ENCODE data around the gene DDX54. TPM values are rescaled to one million over a fixed set of nuclear protein-coding genes. Genes with fewer than 3 reads are reported as not detected.
A peak's percentile ranks its signal among the peaks of the same experiment; 100 is the strongest.

Gene DDX54
- total RNA-seq, 1 experiment from 2014 or later, result 80.1 TPM

GRCh38 chr12:113179023-113179422 lies 6.3 kb downstream of the DDX54 start:
- H3K4me3 ChIP-seq, result no peak overlapping the region
- CTCF ChIA-PET, result no interaction called here
- no peak overlapping the region for H2AFZ ChIP-seq
- H3K9me2 ChIP-seq (ENCODE audit: insufficient read depth), result no peaks in the 10 kb centered on the region
- TF ChIP-seq CTCF (conservative IDR thresholded peaks at IDR 0.05) (no peak), EZH2 (IDR thresholded peaks at IDR 0.05; ENCODE audit: low read depth) (no peak)
- peaks cover 30% of the 10 kb centered on the region for H3K79me2 ChIP-seq (ENCODE audit: low read depth)
- intact Hi-C loops (cut with micrococcal nuclease; ENCODE audit: unreplicated experiment), result no loop called here
- peaks cover 4% of the 10 kb centered on the region for H3K4me1 ChIP-seq (replicated peaks; ENCODE audit: insufficient read depth)
- H3K9me3 ChIP-seq (ENCODE audit: insufficient read depth, low read depth), result no peaks in the 10 kb centered on the region
- peaks cover 30% of the 10 kb centered on the region for H4K20me1 ChIP-seq (ENCODE audit: insufficient read depth)
- no TSS peak for BruUV-seq (replicated peaks)
- no peak overlapping the region for H3K27ac ChIP-seq
- no peak overlapping the region for H3K4me2 ChIP-seq
- H3K27me3 ChIP-seq (ENCODE audit: insufficient read depth, low read depth), result no peaks in the 10 kb centered on the region
- POLR2A ChIA-PET (ENCODE audit: unreplicated experiment), result no interaction called here
- no peak for DNase-seq
- peaks cover 36% of the 10 kb centered on the region for H3K36me3 ChIP-seq (ENCODE audit: low read depth)
- H3F3A ChIP-seq (ENCODE audit: insufficient read depth, low read depth), result peaks cover 15% of the 10 kb centered on the region; the same call in 1 of the 2 replicates

DNA sequence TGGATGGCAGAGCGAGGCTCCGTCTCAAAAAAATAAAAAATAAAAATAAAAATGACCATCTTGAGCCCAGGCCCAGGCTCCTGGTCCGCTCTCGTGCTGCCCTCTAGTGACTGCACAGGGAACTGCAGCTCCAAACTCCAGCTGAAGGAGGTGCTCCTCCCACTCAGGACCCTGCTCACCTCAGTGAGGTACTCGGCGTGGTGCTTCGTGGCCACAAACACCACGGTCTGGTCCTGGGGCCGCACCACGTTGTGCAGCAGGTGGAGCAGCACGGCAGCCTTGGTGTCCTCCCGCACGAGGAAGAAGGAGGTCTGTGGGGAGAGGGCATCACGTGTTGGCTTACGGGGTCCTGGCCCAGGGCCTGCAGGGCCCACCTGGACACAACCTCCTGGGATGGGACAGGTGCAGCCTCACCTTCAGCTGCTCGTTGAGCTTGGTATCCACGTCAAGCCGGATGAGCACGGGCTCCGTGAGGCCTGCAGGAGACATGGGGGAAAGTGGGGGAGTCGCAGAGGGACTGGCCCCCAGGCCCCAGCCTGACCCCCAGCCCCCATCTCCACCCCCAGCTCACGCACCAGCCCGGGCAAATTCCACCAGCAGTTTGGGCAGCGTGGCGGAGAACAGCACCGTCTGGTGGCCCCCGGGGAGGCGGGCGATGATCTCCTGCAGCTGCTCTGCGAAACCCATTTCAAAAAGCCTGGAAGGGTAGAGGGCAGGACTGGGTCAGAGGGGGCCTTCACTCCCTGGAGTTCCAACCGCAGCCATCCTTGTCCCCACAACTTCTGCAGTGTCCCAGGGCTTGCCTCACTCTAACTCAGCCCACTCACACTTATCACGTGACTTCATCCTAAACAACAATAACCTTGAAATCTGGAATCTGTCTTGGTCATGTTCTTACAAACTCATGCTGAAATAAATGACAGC lies 10.6 kb downstream of the DDX54 start:
- DNase-seq, result peak; percentile 50 to 75
- Histone ChIP-seq H3K27ac (no peak overlapping the region), H3K9me2 (ENCODE audit: insufficient read depth) (no peaks in the 10 kb centered on the region), H3K4me2 (no peak overlapping the region), H3K4me3 (no peak overlapping the region), H3K27me3 (ENCODE audit: insufficient read depth, low read depth) (no peaks in the 10 kb centered on the region), H3K36me3 (ENCODE audit: low read depth) (peaks cover 38% of the 10 kb centered on the region), H3K79me2 (ENCODE audit: low read depth) (no peaks in the 10 kb centered on the region), H2AFZ (no peak overlapping the region), H3K9me3 (ENCODE audit: insufficient read depth, low read depth) (no peaks in the 10 kb centered on the region), H3F3A (ENCODE audit: insufficient read depth, low read depth) (peaks cover 9% of the 10 kb centered on the region; the same call in 1 of the 2 replicates), H4K20me1 (ENCODE audit: insufficient read depth) (peaks cover 11% of the 10 kb centered on the region), H3K4me1 (replicated peaks; ENCODE audit: insufficient read depth) (no peaks in the 10 kb centered on the region)
- ChIA-PET POLR2A (ENCODE audit: unreplicated experiment) (no interaction called here), CTCF (interaction anchor here (1.9 kb wide), 1 partner anchor 182 kb away, joined by 10 read pairs; no protein-coding TSS in a partner anchor)
- intact Hi-C loops (cut with micrococcal nuclease; ENCODE audit: unreplicated experiment), result loop anchor here (1.0 to 2.0 kb wide), 3 partner anchors 76 to 182 kb away; no protein-coding TSS in a partner anchor
- BruUV-seq (replicated peaks), result no TSS peak
- TF ChIP-seq EZH2 (IDR thresholded peaks at IDR 0.05; ENCODE audit: low read depth) (no peak), CTCF (conservative IDR thresholded peaks at IDR 0.05) (peak; percentile 99)

DNA sequence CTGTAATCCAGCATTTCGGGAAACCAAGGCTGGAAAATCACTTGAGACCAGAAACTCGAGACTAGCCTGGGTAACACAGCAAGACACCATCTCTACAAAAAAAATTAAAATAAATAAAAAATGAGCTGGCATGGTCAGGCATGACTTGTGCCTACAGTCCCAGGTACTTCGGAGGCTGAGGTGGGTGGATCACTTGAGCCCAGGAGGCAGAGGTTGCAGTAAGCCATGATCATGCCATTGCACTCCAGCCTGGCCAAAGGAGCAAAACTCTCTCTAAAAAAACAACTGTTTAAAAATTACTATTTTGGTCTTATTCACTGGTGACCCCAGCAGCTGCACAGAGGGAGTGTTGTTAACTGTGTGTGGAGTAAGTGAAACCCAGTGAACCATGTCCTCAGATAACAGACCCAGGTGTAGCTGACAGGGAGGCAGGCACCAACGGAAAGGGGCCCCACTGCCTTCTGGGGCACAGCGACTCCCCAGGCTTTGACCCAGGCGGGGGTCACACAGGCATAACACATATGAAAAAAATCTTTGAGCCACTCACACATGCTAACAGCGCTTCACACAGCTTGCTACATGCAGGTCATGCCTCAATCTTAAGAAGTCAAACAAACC lies 12.1 kb downstream of the DDX54 start:
- peaks cover 32% of the 10 kb centered on the region for H3K36me3 ChIP-seq (ENCODE audit: low read depth)

More for the DNA sequence above, 12.1 kb downstream of the DDX54 start:
- Histone ChIP-seq H3K4me3 (no peak overlapping the region), H3K27ac (no peak overlapping the region), H3K9me2 (ENCODE audit: insufficient read depth) (no peaks in the 10 kb centered on the region), H2AFZ (no peak overlapping the region), H3K27me3 (ENCODE audit: insufficient read depth, low read depth) (no peaks in the 10 kb centered on the region), H3K9me3 (ENCODE audit: insufficient read depth, low read depth) (no peaks in the 10 kb centered on the region), H3K4me2 (no peak overlapping the region), H3K79me2 (ENCODE audit: low read depth) (no peaks in the 10 kb centered on the region), H3K4me1 (replicated peaks; ENCODE audit: insufficient read depth) (no peaks in the 10 kb centered on the region), H4K20me1 (ENCODE audit: insufficient read depth) (peaks cover 11% of the 10 kb centered on the region), H3F3A (ENCODE audit: insufficient read depth, low read depth) (peaks cover 9% of the 10 kb centered on the region; the same call in 1 of the 2 replicates)
- TF ChIP-seq CTCF (conservative IDR thresholded peaks at IDR 0.05), result no peak
- ChIA-PET CTCF (no interaction called here), POLR2A (ENCODE audit: unreplicated experiment) (no interaction called here)
- no TSS peak for BruUV-seq (replicated peaks)
- intact Hi-C loops (cut with micrococcal nuclease; ENCODE audit: unreplicated experiment), result no loop called here
- DNase-seq, result peak in 1 of 2 experiments; percentile 21

All from PC-9 (cell line).